GM18499 (cell line): Measurements from ENCODE around the gene WWOX.

Experiments
- ATAC-seq: cut with Tn5 transposase; IDR thresholded peaks from one replicate; pipeline ENCODE4 v1.9.1; 2021; ENCODE audit warnings: moderate number of reproducible peaks; ENCODE audit not compliant: insufficient read depth, unreplicated experiment

Gene WWOX

DNA sequence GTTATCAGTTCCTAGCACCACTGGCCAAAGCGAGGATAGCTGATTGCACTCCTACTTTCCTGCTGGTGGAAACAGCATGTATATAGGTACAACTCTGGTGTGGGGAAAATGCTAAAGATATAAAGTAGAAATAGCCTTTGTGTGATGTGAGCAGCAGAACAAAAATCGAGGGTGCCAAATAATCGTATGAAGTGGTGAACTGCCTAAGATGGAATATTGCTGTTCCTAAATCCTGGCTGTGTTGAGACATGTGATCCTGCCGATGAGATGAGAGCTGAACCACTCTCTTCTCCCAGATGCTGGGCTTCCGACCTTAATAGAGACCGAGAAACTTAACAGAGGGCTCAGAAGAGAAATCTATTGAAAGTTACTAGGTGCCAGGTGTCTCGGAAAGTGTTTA, 117.8 kb downstream of the WWOX start:
- no peak for ATAC-seq

DNA sequence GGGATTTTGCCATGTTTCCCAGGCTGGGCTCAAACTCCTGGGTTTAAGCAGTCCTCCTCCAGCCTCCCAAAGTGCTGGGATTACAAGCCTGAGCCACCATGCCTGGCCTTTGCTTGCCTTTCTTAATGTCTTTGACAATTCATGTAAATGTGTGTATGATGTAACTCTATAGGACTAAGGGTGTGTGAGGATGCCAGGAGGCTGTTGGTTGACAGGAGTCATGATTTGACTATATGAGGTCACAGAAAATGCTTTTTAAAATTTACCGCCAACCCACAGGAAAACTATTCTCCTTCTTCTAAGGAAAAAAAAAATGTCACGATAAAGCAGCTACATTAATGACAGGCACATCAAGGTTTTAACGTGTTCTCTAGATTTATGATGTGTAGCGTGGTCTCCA, 118.8 kb downstream of the WWOX start:
- ATAC-seq = no peak

DNA sequence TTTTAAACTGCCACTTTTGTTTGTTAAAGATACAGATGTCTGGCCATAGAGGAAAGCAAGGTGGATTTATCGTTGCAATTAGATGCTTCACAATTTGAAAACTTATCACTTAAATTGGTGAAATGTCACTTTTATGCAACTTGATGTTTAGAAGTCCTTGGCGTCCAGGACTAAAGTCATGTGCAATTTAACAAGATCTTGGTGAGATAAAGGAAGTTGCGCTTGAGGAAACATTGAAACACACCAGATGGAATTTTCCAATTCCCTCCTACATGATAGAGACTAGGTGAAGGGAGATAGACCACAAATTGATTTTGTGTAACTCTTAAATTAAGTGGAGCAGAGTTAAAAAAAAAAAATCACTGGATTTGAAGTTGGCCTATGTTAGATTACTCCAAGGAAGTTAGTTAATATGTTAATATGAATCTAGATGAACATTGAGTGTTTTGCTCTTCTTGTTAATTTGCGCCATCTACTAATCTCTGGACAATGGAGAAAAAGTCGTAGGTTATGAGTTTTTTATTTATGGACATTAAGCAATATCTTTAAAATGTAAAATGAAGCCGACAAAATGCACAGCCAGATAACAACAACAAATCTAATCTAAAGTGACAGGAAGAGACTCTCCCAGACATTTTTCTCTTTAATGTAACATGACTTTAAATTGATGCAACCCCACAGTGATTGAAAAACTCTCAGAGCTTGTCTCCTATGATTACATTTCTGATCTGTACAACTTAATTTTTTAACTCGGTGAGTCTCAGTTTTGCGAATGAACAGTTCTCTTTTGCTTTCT, 119.6 kb downstream of the WWOX start:
- no peak for ATAC-seq

- ATAC-seq = no peak
Observed at GRCh38 chr16:78220571-78220970, 121.1 kb downstream of the WWOX start.

DNA sequence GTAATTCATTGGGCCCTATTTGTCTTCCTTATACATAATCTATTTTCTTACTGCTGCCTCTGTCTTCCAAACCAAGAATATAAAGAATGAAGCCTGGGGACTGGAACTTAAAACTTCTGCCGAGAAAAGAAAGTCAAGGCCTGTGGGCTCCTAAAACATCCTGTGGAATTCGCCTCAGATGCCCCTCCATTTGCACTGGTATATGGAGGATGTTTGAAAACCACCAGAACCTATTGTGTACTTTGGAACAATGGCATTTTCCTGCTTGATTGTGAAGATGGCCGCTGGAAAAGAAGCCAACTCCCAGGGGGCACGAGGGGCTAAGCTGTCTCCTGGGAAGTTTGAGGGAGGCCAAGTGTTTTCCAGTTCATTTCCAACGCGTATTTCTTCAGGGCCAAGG, 122.4 kb downstream of the WWOX start:
- ATAC-seq = no peak

DNA sequence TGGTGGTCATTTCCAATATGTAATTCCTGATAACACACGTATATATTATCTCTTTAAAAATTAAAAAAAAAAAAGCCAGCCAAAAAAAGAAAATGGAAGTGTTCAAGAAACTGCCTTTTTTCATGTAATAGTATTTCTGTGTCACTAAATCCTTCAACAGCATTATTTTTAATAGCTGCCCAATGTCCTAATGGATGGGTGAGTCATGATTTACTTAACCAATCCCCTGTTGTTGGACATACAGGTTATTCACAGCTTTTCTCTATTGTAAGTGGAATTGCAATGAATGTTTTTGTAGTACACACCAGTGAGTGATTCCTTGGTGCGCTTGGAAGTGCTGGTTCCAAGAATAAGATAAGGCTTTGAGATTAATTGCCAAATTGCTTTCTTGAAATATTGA, 124.9 kb downstream of the WWOX start:
- ATAC-seq = no peak

DNA sequence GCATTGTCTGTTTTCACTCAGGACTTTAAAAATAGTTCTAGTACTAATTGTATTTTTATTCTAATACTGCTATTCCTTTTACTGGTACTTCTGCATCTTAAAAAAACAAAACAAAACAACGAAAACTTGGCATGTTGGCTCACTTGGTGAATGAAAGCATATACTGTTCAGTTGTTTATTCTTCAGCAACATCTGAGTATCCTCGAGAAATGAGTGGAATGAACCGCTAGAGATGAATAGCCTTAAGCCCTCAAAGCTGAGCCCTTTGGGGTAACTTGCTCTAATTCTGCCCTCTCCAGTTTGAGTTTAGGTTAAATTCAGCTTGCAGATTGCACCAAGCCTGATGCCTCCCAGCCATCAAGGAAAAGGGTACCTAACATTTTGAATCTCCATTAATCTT, 126.5 kb downstream of the WWOX start:
- no peak for ATAC-seq

- ATAC-seq = no peak
Observed at GRCh38 chr16:78227855-78228254, 128.4 kb downstream of the WWOX start.

DNA sequence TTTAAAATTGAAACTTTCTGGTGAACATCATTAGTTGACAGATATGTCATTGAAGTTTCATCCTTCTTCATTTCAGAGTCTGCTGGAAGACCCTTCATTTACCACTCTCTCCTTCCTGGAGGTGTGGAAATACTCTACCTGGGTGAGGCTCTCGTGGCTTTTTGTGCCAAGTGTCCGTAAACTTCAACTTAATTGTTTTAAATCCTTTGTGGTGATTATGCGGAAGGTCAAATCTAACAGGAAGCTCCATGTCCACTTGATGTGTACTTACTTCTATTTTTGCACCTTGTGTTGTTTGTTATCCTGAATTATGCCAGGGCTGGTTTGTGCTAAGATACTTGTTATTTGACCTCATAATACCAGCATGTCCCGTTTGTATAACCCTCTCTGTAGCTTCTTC, 129.2 kb downstream of the WWOX start:
- ATAC-seq = no peak

DNA sequence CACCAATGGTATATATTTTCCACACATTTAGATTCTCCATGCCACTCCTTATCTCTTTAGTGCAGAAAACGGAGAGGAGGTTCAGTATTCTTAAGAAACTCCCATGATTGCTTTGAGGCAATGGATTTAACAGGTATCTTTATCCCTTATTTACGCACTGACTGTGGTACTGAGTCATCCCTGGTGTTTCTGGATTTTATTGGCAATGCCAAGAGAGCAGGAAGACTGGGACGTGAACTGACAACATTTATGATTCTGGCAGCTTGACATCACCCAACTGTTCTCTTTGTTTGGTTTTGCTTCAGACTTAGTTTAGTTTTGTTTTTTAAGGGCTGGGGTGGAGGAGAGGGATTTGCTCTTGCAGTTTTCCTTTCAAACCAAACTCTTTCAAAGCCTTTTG, 131.4 kb downstream of the WWOX start:
- ATAC-seq = no peak

DNA sequence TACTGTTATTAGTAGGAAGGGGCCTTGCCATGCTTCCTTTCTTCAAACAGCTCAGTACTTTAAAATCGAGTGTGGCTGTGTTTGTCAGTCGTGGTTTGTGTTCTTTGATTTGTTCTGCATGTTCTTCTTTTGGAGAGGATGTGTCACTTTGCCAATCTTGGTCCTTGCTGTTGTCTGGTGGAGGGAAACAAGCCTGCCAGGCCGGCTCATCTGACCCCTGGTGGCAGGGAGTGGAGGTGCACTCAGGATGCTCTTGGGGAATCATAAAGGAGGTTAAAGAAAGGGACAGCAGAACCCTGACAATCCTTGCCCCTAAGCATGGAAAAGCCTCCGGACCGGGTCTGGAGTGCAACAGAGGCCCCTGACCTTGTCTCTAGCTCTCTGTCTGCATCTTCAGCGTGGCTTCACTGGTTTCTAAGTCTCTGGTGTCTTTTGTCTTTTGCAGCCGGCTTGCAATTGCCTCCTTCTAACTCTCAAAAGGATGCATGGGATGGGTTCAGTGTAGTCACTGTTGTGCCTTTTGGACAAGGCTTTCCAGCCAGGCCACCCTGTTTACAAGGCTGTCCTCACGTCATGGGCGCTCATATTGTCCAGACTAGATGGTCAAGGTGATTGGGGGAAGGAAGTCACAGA, 135.8 kb downstream of the WWOX start:
- peak; percentile 57 for ATAC-seq

DNA sequence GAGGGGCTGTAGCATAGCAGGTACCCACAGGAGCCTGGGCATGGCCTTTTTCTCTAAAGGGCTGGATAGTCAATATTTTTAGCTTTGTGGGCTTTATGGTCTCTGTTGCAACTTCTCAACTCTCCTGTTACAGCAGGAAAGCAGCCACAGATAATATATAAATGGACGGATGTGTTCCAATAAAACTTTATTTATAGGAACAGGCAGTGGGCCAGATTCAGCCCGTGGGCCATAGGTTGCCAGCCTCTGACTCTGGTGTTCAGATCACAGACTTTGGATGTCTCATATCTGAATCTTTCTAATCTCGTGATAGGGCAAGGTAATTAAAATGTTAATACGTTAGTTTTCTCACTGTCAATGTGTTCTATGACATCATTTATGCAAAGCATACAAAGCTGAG, 136.4 kb downstream of the WWOX start:
- ATAC-seq = no peak

DNA sequence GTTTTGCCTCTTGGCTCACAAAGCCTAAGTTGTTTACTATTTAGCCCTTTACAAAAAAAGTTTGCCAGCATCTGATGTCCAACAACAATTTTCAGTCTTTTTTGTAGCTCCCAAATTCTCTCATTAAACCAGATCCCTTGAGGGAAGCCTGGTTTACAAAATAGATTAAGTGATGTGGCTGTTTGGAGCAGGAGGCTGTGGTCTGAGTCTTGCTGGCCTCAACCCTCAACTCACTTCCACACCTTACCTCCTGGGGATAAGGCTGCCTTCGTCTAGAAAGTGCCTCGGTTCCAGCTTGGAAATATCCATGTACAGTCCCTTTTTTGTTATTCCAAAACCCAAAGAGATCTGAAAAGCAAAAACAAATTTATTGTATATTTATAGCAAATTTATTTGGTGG, 138.4 kb downstream of the WWOX start:
- ATAC-seq = no peak

- no peak for ATAC-seq
Observed at GRCh38 chr16:78240459-78241222, 141.2 kb downstream of the WWOX start.

GRCh38 chr16:78242239-78242630, 142.8 kb downstream of the WWOX start:
- no peak for ATAC-seq

DNA sequence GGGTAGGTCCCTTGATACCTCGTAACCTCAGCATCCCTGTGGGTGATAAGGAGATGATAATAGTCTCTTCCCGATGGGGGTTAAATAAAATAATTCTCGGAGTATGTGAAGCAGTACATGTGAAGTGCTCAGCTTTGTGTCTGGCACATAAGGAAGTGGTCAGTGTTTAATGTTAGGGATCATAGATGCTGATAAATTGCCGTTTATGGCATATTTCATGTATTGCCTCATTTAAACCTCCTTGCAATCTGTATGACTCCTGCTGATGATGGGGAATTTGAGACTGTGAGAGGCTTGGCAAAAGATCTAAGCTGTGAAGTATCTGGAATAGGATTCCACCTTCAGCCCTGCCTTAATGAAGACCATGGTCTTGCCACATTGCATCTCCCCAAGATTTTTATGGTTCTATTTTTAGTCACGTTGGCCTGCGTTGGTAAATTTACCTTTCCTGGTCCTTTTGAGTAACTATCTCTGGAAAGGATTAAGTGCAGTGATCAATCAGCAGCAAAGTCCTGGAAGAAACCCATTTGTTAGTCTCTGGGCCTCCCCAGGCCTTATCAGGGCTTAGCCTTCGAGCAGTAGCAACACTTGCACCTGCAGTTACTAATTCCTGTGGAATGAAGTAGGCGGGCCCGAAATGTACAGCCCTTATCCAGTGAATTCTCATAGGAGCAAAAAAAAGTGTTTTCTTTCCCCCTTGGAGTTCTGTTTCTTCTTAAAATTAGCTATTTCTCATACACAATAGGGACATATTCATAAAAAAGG, 144.9 kb downstream of the WWOX start:
- no peak for ATAC-seq

DNA sequence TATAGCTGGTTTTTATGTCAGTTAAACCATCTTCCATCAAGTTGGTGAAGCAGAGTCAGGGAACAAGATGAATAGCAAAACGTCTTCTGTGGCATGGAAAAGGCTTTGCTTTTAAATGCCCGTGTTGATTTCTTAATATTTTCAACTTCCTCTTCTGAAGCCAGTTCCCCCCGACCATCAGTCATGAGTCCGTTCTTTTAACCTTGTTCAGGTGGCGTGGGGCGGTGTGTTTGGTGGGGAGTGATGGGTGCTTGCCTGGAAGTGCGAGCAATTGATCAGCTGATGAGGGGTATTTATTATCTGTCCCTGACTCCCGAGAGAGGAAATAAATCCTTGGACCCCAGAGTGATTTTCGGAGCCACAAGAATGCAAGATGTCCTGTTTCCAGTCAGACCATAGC, 147.1 kb downstream of the WWOX start:
- no peak for ATAC-seq

GRCh38 chr16:78249056-78249455, 149.6 kb downstream of the WWOX start:
- no peak for ATAC-seq

GRCh38 chr16:78249832-78250231, 150.4 kb downstream of the WWOX start:
- ATAC-seq = no peak

DNA sequence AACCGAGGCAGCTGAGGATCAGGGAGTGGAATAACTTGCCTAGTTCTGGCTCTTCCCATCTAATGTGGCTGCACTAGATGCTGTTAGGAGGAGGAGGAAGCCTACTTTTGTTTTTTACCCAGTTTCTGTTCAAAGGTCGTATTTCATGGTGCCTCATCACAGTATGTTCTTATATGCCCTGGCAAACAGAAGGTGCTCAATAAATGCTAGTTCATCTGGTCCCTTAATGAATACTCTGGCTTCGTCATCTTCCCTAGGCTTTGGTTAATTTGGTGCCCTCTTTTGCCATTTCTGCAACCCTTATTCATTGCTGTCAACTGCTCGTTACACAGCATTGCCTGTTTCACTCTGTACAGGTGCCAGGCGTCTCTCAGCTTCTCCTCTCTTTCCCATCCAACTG, 151.7 kb downstream of the WWOX start:
- ATAC-seq = no peak

DNA sequence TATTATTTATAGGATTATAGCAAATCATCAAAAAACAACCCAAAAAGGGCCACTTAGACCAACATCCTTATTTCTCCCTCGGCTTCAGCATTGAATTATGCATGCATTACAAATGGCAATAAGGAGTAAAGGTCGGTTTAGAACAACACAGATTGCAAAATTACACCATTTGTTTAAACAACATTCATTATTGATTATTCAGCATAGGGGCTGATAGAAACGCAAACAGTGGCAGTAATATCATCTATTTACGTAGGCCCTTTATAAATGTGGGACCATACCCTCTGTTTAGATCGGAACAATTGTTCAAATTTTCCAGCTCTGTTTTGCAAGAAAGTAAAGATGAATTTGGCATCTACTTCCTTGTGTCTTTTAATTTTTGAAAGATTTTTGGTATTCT, 153.3 kb downstream of the WWOX start:
- ATAC-seq = no peak
